ENCODE measurements around the gene MAMDC2.

Gene MAMDC2

GRCh38 chr9:70125621-70126263 lies 82.1 kb downstream of the MAMDC2 start:
- no peaks in the 10 kb centered on the region for H3K27me3 ChIP-seq (ENCODE audit: control insufficient read depth, insufficient read depth, low read length, poor library complexity, severe bottlenecking)
- H3K27ac ChIP-seq (ENCODE audit: insufficient read depth, low read depth, low read length, poor library complexity, severe bottlenecking), result no peak overlapping the region
- H3K4me3 ChIP-seq (ENCODE audit: insufficient read depth, low read depth, low read length), result no peak overlapping the region
- no peaks in the 10 kb centered on the region for H3K4me1 ChIP-seq (ENCODE audit: control insufficient read depth, insufficient read depth, low read length)
- WGBS, 2 experiments, result 90 to 91% methylated on average over 4 of the region's 4 CpGs
- no peaks in the 10 kb centered on the region for H3K9me3 ChIP-seq (ENCODE audit: control insufficient read depth, low read length)
- H3K36me3 ChIP-seq (ENCODE audit: control insufficient read depth, insufficient read depth, low read length), result no peaks in the 10 kb centered on the region

- no peaks in the 10 kb centered on the region for H3K9me3 ChIP-seq (ENCODE audit: control insufficient read depth, low read length)
- no peak overlapping the region for H3K27ac ChIP-seq (ENCODE audit: insufficient read depth, low read depth, low read length, poor library complexity, severe bottlenecking)
- no peaks in the 10 kb centered on the region for H3K4me1 ChIP-seq (ENCODE audit: control insufficient read depth, insufficient read depth, low read length)
- 96 to 97% methylated on average over 6 of the region's 6 CpGs for WGBS, 2 experiments
- no peaks in the 10 kb centered on the region for H3K27me3 ChIP-seq (ENCODE audit: control insufficient read depth, insufficient read depth, low read length, poor library complexity, severe bottlenecking)
- H3K36me3 ChIP-seq (ENCODE audit: control insufficient read depth, insufficient read depth, low read length), result no peaks in the 10 kb centered on the region
- no peak overlapping the region for H3K4me3 ChIP-seq (ENCODE audit: insufficient read depth, low read depth, low read length)
Measured at GRCh38 chr9:70127036-70127435, 83.4 kb downstream of the MAMDC2 start.

DNA sequence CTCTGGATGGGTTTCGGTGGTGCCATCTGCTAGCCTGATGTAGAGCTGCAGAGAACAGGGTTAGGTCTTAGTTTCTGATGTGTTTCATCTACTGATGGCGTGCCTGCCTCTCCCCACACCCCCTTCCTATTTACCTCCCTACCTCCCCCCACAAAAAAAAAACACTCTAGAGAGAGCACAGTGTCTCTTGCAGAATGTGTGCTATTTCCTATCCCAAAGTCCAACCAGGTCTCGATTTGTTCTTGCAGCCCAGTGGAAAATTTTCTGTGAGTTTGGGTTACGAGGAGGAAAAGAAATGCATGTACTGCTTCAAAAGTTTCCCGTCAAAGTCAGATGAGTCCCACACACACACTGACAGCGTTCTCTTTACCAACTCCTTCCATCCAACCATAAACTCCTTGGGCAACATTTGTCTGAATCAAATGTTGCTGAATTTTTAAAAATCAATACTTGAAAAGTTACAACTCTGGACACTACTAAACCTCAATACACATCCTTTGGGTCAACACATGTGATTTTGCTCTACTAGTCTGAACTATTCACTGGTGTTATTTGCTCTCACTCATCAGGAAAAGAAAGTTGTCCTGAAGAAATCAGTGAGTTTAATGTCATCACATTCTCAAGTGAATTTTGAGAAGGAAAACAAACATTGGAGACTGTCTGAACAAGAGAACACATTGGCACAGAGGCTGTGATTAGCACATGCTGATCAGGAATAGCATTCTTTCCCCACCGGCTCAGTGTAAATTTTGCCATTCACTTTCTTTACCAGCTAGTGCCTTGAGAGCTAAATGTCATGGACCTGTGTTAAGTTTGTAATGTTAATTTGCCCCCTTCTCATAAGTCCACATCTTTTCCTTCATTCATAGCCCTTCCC lies 84.1 kb downstream of the MAMDC2 start:
- no peak overlapping the region for H3K4me3 ChIP-seq (ENCODE audit: insufficient read depth, low read depth, low read length)
- no peaks in the 10 kb centered on the region for H3K27me3 ChIP-seq (ENCODE audit: control insufficient read depth, insufficient read depth, low read length, poor library complexity, severe bottlenecking)
- H3K9me3 ChIP-seq (ENCODE audit: control insufficient read depth, low read length), result no peaks in the 10 kb centered on the region
- WGBS, 2 experiments, result 91 to 94% methylated on average over 7 of the region's 7 CpGs
- no peaks in the 10 kb centered on the region for H3K4me1 ChIP-seq (ENCODE audit: control insufficient read depth, insufficient read depth, low read length)
- no peak overlapping the region for H3K27ac ChIP-seq (ENCODE audit: insufficient read depth, low read depth, low read length, poor library complexity, severe bottlenecking)
- no peaks in the 10 kb centered on the region for H3K36me3 ChIP-seq (ENCODE audit: control insufficient read depth, insufficient read depth, low read length)

DNA sequence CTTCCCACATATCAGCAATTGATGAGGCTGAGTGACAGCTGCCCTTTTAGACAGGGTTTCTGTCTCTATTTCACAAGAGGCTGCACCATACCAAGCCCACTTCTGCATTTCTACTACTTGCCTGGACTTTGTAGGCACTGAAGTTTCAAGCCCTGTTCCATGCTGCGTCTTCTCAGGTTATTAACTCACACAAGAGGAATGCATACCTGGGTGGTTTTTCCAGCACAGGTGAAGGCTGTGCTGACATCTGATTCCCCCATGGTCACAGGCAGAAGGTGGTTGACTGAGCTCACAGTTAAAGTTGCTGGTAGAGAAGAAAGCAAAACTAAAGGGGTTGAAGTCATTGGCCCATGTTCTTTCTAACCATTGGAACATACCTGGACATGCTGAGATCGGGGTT lies 86.6 kb downstream of the MAMDC2 start:
- no peaks in the 10 kb centered on the region for H3K4me1 ChIP-seq (ENCODE audit: control insufficient read depth, insufficient read depth, low read length)
- no peaks in the 10 kb centered on the region for H3K9me3 ChIP-seq (ENCODE audit: control insufficient read depth, low read length)
- H3K36me3 ChIP-seq (ENCODE audit: control insufficient read depth, insufficient read depth, low read length), result no peaks in the 10 kb centered on the region
- H3K27me3 ChIP-seq (ENCODE audit: control insufficient read depth, insufficient read depth, low read length, poor library complexity, severe bottlenecking), result no peaks in the 10 kb centered on the region
- WGBS, 2 experiments, result 91 to 96% methylated on average over 2 of the region's 2 CpGs
- H3K27ac ChIP-seq (ENCODE audit: insufficient read depth, low read depth, low read length, poor library complexity, severe bottlenecking), result no peak overlapping the region
- H3K4me3 ChIP-seq (ENCODE audit: insufficient read depth, low read depth, low read length), result no peak overlapping the region

GRCh38 chr9:70131296-70131695 lies 87.6 kb downstream of the MAMDC2 start:
- no peaks in the 10 kb centered on the region for H3K36me3 ChIP-seq (ENCODE audit: control insufficient read depth, insufficient read depth, low read length)
- no peaks in the 10 kb centered on the region for H3K27me3 ChIP-seq (ENCODE audit: control insufficient read depth, insufficient read depth, low read length, poor library complexity, severe bottlenecking)
- 89 to 96% methylated on average over 1 of the region's 1 CpG for WGBS, 2 experiments
- H3K4me3 ChIP-seq (ENCODE audit: insufficient read depth, low read depth, low read length), result no peak overlapping the region
- no peaks in the 10 kb centered on the region for H3K9me3 ChIP-seq (ENCODE audit: control insufficient read depth, low read length)
- H3K4me1 ChIP-seq (ENCODE audit: control insufficient read depth, insufficient read depth, low read length), result no peaks in the 10 kb centered on the region
- no peak overlapping the region for H3K27ac ChIP-seq (ENCODE audit: insufficient read depth, low read depth, low read length, poor library complexity, severe bottlenecking)

DNA sequence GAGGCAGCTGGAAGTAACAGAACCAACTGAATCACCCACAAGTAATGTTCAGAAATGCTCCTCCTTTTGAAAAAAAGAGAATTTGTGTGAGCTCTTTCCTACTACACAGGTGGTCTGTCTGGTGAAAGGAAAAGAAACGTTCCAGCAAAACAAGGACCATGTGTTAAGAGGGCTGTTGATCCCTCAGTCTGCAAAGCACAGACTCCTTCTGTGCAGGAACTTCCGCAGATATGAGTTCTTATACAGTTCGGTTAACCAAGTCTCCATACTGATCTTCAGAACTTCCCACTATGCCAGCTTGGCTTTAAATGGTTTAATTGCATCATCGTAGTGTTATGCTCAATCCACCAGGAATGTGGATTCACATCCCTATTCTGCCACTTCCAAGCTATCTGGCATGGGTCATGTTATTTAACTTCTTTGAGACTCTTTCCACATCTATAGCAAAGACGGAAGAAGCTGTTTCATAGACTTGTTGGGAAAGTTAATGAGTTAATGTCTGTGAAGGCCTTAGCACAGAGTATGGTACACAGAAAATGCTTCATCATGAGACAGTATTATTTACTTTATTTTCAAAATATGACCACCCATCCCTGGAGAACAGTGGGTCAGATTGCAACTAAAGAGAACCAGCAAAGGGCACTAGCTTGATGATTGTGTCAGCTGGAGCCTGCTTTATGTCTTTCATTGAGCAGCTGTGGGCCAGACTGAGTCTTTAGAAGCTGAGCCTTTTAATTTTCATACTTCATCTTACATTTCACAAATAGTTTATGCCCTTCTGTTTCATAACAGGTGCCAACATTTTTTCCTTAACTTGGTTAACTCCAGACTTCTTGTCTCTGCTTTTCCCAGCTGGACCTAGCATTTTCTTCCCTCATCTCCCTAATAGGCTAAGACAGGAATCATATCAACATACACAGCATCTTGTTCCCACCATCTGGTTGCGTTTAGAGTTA lies 89.9 kb downstream of the MAMDC2 start:
- WGBS, 2 experiments, result 91 to 92% methylated on average over 5 to 6 of the region's 6 CpGs
- Histone ChIP-seq H3K36me3 (ENCODE audit: control insufficient read depth, insufficient read depth, low read length) (no peaks in the 10 kb centered on the region), H3K9me3 (ENCODE audit: control insufficient read depth, low read length) (no peaks in the 10 kb centered on the region), H3K27ac (ENCODE audit: insufficient read depth, low read depth, low read length, poor library complexity, severe bottlenecking) (no peak overlapping the region), H3K4me3 (ENCODE audit: insufficient read depth, low read depth, low read length) (no peak overlapping the region), H3K27me3 (ENCODE audit: control insufficient read depth, insufficient read depth, low read length, poor library complexity, severe bottlenecking) (no peaks in the 10 kb centered on the region), H3K4me1 (ENCODE audit: control insufficient read depth, insufficient read depth, low read length) (no peaks in the 10 kb centered on the region)

GRCh38 chr9:70134360-70134759 lies 90.7 kb downstream of the MAMDC2 start:
- H3K36me3 ChIP-seq (ENCODE audit: control insufficient read depth, insufficient read depth, low read length), result no peaks in the 10 kb centered on the region
- no peak overlapping the region for H3K27ac ChIP-seq (ENCODE audit: insufficient read depth, low read depth, low read length, poor library complexity, severe bottlenecking)
- no peaks in the 10 kb centered on the region for H3K27me3 ChIP-seq (ENCODE audit: control insufficient read depth, insufficient read depth, low read length, poor library complexity, severe bottlenecking)
- H3K9me3 ChIP-seq (ENCODE audit: control insufficient read depth, low read length), result no peaks in the 10 kb centered on the region
- no peak overlapping the region for H3K4me3 ChIP-seq (ENCODE audit: insufficient read depth, low read depth, low read length)
- no peaks in the 10 kb centered on the region for H3K4me1 ChIP-seq (ENCODE audit: control insufficient read depth, insufficient read depth, low read length)
- 87 to 92% methylated on average over 1 of the region's 1 CpG for WGBS, 2 experiments

- no peak overlapping the region for H3K4me3 ChIP-seq (ENCODE audit: insufficient read depth, low read depth, low read length)
- H3K9me3 ChIP-seq (ENCODE audit: control insufficient read depth, low read length), result no peaks in the 10 kb centered on the region
- no peak overlapping the region for H3K27ac ChIP-seq (ENCODE audit: insufficient read depth, low read depth, low read length, poor library complexity, severe bottlenecking)
- H3K4me1 ChIP-seq (ENCODE audit: control insufficient read depth, insufficient read depth, low read length), result no peaks in the 10 kb centered on the region
- no peaks in the 10 kb centered on the region for H3K27me3 ChIP-seq (ENCODE audit: control insufficient read depth, insufficient read depth, low read length, poor library complexity, severe bottlenecking)
- H3K36me3 ChIP-seq (ENCODE audit: control insufficient read depth, insufficient read depth, low read length), result no peaks in the 10 kb centered on the region
Measured at GRCh38 chr9:70135176-70135575, 91.5 kb downstream of the MAMDC2 start.

DNA sequence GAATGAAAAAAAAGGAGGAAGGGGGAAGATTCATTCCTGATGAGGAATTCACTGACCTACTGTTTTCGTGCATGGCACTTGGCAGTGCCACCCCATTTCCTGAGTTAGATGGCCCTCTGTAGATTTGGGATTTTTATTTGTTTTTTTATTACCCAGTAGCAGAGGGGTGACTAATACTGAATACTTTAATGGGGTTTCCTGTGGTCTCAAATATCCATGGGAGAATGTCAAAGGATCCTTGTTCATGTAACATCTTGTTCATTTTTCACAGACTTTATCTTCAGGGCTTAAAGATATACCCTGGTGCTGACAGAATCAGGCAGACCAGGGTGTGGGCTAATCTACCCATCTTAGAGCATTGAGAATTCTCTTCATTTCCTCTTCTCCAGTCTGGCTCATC lies 93.0 kb downstream of the MAMDC2 start:
- Histone ChIP-seq H3K4me1 (ENCODE audit: control insufficient read depth, insufficient read depth, low read length) (no peaks in the 10 kb centered on the region), H3K4me3 (ENCODE audit: insufficient read depth, low read depth, low read length) (no peak overlapping the region), H3K27me3 (ENCODE audit: control insufficient read depth, insufficient read depth, low read length, poor library complexity, severe bottlenecking) (no peaks in the 10 kb centered on the region), H3K27ac (ENCODE audit: insufficient read depth, low read depth, low read length, poor library complexity, severe bottlenecking) (no peak overlapping the region), H3K36me3 (ENCODE audit: control insufficient read depth, insufficient read depth, low read length) (no peaks in the 10 kb centered on the region), H3K9me3 (ENCODE audit: control insufficient read depth, low read length) (no peaks in the 10 kb centered on the region)
- 72 to 86% methylated on average over 1 of the region's 1 CpG for WGBS, 2 experiments

DNA sequence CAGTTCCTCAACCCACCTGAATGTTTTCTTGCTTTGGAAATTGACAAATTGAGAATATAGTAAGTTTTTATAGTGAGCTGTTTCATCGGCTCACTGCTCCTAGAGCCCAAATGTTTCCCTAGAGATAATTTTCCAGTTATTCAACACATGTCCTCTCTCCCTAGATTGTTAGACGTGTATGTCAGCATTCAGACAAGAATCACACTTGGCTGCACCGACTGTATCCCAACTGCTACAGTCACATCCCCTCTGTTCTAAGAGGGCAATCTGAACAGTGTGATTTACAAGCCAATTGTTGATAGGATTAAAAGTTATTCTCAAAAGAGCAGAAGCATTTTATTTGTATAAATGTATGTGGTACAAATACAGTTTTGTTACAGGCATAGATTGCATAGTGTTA lies 93.9 kb downstream of the MAMDC2 start:
- Histone ChIP-seq H3K36me3 (ENCODE audit: control insufficient read depth, insufficient read depth, low read length) (no peaks in the 10 kb centered on the region), H3K9me3 (ENCODE audit: control insufficient read depth, low read length) (no peaks in the 10 kb centered on the region), H3K4me1 (ENCODE audit: control insufficient read depth, insufficient read depth, low read length) (no peaks in the 10 kb centered on the region), H3K27me3 (ENCODE audit: control insufficient read depth, insufficient read depth, low read length, poor library complexity, severe bottlenecking) (no peaks in the 10 kb centered on the region), H3K4me3 (ENCODE audit: insufficient read depth, low read depth, low read length) (no peak overlapping the region), H3K27ac (ENCODE audit: insufficient read depth, low read depth, low read length, poor library complexity, severe bottlenecking) (no peak overlapping the region)
- WGBS, 2 experiments, result 95 to 97% methylated on average over 3 of the region's 3 CpGs
